Upper lobe of left lung (tissue), 4 donors: ENCODE data around the gene RABEP2.

Experiments
- POLR2A ChIP-seq, 4 donors: fragments of 450-650 bp; IDR thresholded peaks; one replicate each; pipeline ENCODE4 v1.5.1; 2016 to 2017; ENCODE audit warnings: antibody characterized with exemption in 4 of 4, mild to moderate bottlenecking in 2 of 4
- POLR2AphosphoS5 ChIP-seq, 2 donors: sonication (generic); formaldehyde crosslinking; IDR thresholded peaks; one replicate each; pipeline ENCODE4 v1.5.1; 2017; ENCODE audit warnings: antibody characterized with exemption in 2 of 2

GRCh38 chr16:28917095-28917494 lies 7.9 kb downstream of the RABEP2 start:
- TF ChIP-seq POLR2A (IDR thresholded peaks at IDR 0.05), result no peak
- no peak for TF ChIP-seq POLR2AphosphoS5 (IDR thresholded peaks at IDR 0.05)
